GM19043 (cell line): ENCODE data around the gene KRT7.

ENCODE experiments used
- ATAC-seq: cut with Tn5 transposase; IDR thresholded peaks from one replicate; pipeline ENCODE4 v1.9.1; 2021; ENCODE audit warnings: low read depth; ENCODE audit not compliant: unreplicated experiment

KRT7 gene

GRCh38 chr12:52211716-52212585 is 21.1 kb upstream of the KRT7 start:
- ATAC-seq = no peak

- ATAC-seq = no peak
Observed at GRCh38 chr12:52212701-52213563, 20.1 kb upstream of the KRT7 start.

DNA sequence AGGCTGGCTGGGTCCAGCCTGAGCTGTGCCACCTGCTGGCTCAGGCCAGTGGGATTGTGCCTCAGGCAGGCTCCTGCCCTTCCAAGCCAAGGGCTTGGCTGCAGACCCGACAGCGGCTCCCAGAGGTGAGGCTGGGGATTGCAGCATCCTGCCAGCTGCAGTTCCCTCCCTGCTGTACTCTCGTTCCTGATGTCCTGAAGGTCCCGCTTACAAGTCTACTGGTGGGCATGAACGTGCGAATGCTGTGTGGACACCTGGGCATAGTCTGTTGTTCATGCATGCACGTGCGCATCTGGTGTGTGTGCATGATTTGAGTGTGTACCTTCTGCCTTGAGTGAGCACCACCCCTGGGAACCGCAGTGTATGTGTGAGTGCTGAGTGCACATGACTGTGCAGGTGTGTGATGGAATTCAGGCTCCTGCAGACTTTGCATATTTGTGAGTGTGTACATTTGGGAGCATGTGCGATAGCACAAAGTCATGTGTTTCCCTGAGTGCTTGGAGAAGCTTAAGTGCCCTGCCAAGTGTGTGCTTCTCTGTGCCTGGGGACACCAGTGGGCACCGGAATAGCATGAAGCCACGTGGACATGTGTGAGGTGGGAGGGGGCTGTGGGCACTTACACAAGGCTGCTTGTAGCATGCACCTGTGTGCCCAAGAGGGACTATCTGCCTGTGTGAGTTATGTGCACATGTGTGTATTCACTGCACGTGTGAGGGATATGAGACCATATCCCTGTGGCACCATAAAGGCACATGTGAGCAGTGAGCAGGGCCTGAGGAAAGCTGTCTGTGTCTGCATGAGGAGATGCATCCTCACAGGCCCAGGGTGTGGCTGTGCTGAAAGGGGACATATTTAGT is 19.3 kb upstream of the KRT7 start:
- no peak for ATAC-seq

DNA sequence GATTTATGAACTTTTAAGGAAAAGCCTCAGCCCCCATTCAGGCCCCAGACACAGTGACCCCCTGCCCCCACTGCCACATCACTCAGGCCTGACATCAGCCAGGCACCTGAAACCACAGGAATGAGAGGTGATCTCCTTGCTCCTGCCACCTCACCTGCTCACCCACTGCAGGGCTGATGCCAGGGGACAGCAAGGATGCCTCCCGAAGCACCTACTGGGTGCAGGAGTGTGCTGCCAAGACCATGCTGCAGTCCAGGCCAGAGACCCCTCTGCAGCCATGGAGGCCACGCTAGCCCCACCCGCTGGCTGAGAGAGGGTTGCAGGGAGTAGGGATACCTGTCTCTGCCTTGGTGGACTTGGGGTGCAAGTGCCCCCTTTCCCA is 18.6 kb upstream of the KRT7 start:
- ATAC-seq = no peak

DNA sequence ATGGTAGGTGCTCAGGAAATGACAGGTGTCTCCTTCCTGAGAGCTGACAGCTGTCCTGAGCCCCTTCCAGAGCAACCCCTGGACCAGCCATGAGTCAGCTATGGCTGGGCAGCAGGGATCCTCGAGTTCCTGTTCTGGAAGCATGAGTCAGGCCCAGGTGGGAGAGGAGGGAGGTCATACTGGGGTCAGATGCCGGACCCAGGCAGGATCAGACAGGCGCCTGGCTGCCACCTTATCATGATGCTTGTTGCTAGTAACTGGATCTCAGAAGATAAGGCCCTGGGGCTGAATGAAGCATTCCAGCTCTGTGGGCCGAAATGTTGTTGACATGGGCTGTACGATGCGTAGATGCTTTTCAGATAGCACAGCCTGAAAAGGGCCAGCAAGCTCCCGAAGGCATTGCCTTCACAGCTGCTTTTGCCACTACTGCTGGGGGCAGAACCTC is 17.4 kb upstream of the KRT7 start:
- no peak for ATAC-seq

DNA sequence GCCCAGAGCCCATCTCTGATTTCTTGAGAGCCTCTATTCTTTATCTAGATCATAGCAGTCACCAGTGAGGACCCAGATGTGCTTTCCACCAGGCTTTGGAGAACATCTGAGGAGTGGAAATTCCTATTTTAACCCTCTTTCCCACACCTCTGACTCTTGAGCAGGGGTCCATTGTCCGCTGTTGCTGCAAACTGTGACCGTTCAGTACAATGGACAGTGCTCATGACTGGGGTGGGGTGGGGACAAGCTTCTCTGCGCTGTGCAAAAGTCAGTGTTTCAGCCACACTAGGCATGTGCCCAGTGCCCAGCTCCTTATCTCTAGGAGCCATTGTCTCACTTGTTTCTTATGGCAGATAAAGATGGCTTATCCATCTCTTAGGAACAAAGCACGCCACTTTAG is 16.9 kb upstream of the KRT7 start:
- ATAC-seq = no peak

- no peak for ATAC-seq
Observed at GRCh38 chr12:52216807-52217206, 16.2 kb upstream of the KRT7 start.

- ATAC-seq = no peak
Observed at GRCh38 chr12:52217223-52217622, 15.8 kb upstream of the KRT7 start.

GRCh38 chr12:52218001-52218400 is 15.0 kb upstream of the KRT7 start:
- ATAC-seq = no peak

DNA sequence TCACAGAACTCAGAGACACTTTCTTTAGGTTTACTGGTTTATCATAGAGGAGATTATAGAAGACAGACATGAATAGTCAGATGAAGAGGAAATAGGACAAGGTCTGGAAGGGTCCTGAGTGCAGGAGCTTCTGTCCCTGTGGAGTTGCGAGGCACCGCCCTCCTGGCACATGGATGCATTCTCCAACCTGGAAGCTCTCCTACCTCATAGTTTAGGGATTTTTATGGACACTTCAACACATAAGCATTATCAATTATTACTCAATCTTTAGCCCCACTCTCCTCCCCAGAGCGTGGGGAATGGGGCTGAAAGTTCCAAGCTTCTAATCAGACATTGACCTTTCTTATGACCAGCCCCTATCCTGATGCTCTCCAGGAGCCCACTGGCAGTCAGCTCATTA is 12.6 kb upstream of the KRT7 start:
- ATAC-seq = no peak

DNA sequence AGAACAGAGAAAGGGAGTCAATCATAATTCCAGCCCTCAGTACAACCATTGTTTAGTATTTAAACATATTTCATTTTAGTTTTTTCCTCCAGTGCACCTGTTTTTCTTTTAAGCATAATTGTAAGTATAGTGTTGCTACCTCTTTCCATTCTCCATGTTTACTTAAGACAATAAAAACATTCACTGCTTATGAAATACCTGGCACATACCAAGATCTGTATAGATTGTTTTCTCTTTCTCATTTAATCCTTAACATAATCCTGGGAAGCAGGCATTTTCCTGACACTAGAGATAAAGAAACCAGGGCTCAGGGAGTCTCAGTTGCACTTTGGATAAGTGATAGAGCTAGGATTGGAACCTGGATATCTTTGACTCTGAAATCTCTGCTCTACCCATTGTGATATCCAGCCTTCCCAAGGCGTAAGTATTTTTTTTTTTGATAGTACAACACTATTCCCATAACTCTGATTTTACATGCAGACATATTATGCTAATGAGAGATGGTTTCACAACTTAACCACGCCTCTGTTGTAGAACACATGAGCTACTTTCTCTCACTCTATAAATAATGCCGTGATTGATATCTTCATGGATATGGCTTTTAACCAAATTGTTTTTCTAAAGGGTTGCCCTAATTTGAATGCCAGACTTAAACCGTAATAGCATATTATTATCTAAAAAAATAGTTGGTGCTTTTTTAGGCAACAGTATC is 11.8 kb upstream of the KRT7 start:
- no peak for ATAC-seq

DNA sequence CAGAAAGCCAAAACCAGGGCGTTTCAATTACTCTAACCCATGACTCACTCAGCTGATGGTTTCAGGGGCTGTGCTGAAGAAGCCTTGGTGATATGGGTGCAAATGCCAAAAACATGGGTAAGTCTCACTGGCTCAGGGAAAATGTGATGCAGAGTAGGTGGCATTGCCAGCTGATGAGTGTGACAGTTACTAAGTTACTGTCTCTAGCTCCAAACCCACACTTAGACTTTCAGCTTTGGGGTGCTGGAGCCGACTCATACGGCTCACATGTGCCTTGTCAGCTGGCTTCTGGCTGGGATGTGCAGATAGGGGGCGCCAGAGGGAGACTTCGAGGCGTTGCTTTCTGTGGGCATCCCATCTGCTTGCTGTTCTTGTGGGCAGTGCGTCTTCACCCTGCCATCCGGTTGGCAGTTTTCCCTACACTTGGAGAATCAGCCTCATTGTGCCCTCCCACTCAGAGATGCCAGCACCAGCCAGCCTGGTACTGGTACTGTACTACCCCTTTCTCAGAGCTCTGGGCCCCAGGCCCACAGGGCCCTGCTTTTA is 11.1 kb upstream of the KRT7 start:
- ATAC-seq = no peak

DNA sequence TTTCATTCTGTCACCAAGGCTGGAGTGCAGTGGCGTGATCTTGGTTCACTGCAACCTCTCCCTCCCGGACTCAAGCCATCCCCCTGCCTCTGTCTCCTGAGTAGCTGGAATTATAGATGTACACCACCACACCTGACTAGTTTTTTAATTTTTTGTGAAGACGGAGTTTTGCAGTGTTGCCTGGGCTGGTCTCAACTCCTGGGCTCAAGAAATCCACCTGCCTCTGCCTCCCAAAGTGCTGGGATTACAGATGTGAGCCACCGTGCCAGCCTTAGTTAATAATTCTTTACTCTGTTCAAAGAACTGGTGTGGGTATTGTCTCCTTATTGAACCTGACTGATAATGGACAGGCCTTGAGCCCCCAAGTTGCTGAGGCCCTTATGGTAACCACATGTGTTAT is 10.4 kb upstream of the KRT7 start:
- ATAC-seq = no peak

GRCh38 chr12:52223406-52224039 is 9.5 kb upstream of the KRT7 start:
- no peak for ATAC-seq

DNA sequence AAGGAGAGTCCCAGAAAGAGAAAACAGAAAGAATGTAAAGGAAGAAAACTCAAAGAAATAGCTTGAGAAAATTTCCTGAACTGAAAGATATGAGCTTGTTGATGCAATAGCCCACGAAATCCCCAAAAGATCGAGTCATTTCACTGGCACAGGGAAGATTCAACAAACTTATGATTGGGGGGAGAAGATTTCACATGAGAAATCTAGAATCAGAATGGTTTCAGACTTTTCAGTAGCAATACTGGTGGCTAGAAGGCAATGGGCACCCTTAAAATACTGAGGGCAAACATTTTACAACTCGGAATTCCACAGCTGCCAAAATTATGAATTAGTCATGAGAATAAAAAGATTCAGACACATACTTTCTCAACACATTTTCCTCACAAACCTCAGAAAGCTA is 8.9 kb upstream of the KRT7 start:
- ATAC-seq = no peak

- no peak for ATAC-seq
Observed at GRCh38 chr12:52225752-52226151, 7.3 kb upstream of the KRT7 start.

- no peak for ATAC-seq
Observed at GRCh38 chr12:52226446-52226845, 6.6 kb upstream of the KRT7 start.

- ATAC-seq = no peak
Observed at GRCh38 chr12:52227606-52228166, 5.4 kb upstream of the KRT7 start.

DNA sequence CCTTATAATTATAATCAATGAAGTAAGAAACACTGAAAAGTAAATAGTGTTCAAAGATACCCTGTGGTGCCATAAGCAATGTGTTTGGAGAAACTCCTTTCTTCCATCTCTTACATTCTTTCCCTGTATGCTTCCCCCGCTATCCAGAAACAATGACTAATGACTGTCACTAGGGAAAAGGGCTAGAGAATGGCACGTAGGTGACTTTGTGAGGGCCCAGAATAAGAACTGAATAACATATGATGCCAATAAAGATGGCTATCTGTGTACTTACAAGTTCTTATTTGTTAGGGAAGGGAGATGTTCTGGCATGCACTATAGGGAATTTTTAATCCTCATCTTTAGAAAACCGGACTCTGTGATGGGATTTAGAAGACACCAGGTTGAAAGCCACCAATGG is 4.7 kb upstream of the KRT7 start:
- ATAC-seq = no peak
